Immature natural killer cell (primary cell): ENCODE results near the gene EN2. TPM values are rescaled to one million over a fixed set of nuclear protein-coding genes. Genes with fewer than 3 reads are reported as not detected.
A peak's percentile ranks its signal among the peaks of the same experiment; 100 is the strongest.

ENCODE experiments used
- DNase-seq, 3 donors: peaks; one replicate each; pipeline ENCODE4 v3.0.0; 2022; ENCODE audit warnings: mixed read lengths in 1 of 3
- H3K27ac Mint-ChIP-seq, 6 donors: one replicate each; pipeline ENCODE4 v1.8.0; 2020; ENCODE audit warnings: mixed read lengths in 6 of 6, mild to moderate bottlenecking in 5 of 6, inconsistent platforms in 4 of 6, moderate library complexity in 3 of 6
- H3K27me3 Mint-ChIP-seq, 3 donors: one replicate each; pipeline ENCODE4 v1.8.0; 2020 to 2021; ENCODE audit warnings: low read depth in 3 of 3, mild to moderate bottlenecking in 3 of 3, mixed read lengths in 3 of 3, moderate library complexity in 3 of 3, inconsistent platforms in 1 of 3
- H3K36me3 Mint-ChIP-seq, 3 donors: one replicate each; pipeline ENCODE4 v1.8.0; 2020; ENCODE audit warnings: mixed read lengths in 3 of 3, inconsistent platforms in 2 of 3, mild to moderate bottlenecking in 2 of 3
- H3K4me1 Mint-ChIP-seq, 2 donors: one replicate each; pipeline ENCODE4 v1.8.0; 2020; ENCODE audit warnings: inconsistent platforms in 2 of 2, mild to moderate bottlenecking in 2 of 2, mixed read lengths in 2 of 2, moderate library complexity in 1 of 2
- H3K4me3 Mint-ChIP-seq, 5 donors: one replicate each; pipeline ENCODE4 v1.8.0; 2020; ENCODE audit warnings: mild to moderate bottlenecking in 5 of 5, mixed read lengths in 5 of 5, inconsistent platforms in 3 of 5, moderate library complexity in 3 of 5
- H3K9me3 Mint-ChIP-seq, 6 donors: one replicate each; pipeline ENCODE4 v1.8.0; 2020; ENCODE audit warnings: mild to moderate bottlenecking in 6 of 6, mixed read lengths in 6 of 6, inconsistent platforms in 4 of 6, moderate library complexity in 3 of 6
- polyA plus RNA-seq, 3 donors: library from polyadenylated mRNA; unstranded; fragments of 300-500 nt; fragmentation: Illumina TruSeq; gene quantifications; one replicate each; pipeline ENCODE4 v1.2.3, GENCODE V29; 2021

EN2 gene
- polyA plus RNA-seq, 3 donors from 2014 or later, result not detected

DNA sequence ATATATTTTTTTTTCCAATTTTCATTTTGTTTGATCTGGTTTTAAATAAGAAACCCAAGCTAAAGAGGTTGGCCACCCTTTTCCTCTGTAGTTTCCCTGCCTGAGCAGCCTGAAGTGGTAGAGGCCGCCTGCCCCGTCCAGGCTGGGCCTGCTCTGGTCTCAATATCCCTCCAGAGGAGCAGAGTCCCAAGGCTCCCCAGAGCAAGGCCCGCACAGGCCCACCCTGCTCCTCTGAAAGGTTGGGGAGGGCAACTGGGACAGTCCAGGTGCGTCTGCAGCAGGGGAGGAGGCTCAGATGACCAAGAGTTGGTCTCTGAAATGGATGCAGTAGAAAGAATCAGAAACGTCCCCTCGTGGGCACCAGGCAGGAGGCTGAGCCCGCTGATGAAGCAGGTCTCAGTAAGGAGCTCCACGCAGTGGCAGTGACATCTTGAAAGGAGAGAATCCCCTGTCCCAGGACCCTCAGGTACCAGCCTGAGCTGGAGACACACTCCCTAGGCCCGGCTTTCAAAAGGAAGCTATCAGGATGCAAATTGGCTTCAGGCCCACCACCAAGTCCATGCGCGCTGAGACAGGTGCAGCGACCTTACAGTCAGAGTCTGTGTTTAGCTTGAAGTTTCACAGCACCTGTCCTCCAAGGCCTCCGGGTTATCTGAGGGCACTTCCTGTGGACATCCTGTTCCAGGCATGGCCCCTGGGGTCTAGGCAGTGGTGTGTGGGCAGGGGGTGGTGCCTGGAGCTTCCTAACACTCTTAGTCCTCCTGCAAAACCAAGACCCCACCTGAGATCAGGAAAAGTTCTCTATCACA lies 37.7 kb downstream of the EN2 start:
- no peak for DNase-seq
- H3K36me3 Mint-ChIP-seq, result peaks cover 0 to 4% (median 0%) of the 10 kb centered on the region in 3 donors
- peaks cover 13 to 18% of the 10 kb centered on the region in 2 donors for H3K4me1 Mint-ChIP-seq
- peaks cover 0 to 3% (median 0%) of the 10 kb centered on the region in 6 donors for H3K9me3 Mint-ChIP-seq
- no peak overlapping the region for H3K4me3 Mint-ChIP-seq
- H3K27me3 Mint-ChIP-seq, result peaks cover 6 to 13% (median 8%) of the 10 kb centered on the region in 3 donors
- H3K27ac Mint-ChIP-seq, result peak overlapping the region in 1 of 6 donors; percentile 67

DNA sequence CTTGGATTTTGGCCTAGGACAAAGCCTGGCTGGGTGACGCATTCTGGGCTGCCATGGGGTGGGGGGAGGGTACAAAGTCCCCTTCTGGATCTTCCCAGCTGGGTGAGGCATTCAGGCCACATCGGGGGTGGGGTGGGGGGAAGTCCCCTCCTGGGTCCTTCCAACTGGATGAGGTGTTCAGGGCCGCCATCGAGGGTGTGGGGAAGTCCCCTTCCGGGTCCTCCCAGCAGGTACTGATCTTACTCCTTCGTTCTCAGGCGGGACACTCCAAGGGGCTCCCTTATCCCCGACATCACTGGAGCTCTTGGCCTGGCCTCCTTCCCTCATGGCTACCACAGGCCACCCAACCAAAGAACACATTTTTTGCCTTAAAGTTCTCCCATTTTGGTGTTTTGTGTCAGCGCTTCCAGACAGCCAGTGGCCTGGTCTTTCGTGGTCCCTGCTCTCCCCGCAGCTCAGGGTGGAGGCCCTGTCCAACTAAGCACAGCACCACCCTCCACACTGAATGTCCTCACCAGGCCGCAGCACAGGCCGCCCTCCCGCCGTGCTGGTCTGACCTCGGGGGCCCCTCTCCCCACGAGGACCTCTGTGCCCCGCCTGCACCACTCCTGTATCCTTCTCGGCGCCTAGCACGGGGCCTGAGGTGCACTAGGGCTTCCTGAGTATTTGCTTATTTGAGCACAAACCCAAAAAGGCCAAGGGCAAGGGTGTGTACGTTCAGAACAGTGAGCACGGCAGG lies 38.5 kb downstream of the EN2 start:
- Mint-ChIP-seq H3K27ac (no peak overlapping the region), H3K9me3 (peaks cover 0 to 1% (median 0%) of the 10 kb centered on the region in 6 donors), H3K4me1 (peaks cover 7 to 10% of the 10 kb centered on the region in 2 donors), H3K27me3 (peaks cover 11 to 13% (median 12%) of the 10 kb centered on the region in 3 donors), H3K36me3 (no peaks in the 10 kb centered on the region), H3K4me3 (no peak overlapping the region)
- DNase-seq, result no peak

DNA sequence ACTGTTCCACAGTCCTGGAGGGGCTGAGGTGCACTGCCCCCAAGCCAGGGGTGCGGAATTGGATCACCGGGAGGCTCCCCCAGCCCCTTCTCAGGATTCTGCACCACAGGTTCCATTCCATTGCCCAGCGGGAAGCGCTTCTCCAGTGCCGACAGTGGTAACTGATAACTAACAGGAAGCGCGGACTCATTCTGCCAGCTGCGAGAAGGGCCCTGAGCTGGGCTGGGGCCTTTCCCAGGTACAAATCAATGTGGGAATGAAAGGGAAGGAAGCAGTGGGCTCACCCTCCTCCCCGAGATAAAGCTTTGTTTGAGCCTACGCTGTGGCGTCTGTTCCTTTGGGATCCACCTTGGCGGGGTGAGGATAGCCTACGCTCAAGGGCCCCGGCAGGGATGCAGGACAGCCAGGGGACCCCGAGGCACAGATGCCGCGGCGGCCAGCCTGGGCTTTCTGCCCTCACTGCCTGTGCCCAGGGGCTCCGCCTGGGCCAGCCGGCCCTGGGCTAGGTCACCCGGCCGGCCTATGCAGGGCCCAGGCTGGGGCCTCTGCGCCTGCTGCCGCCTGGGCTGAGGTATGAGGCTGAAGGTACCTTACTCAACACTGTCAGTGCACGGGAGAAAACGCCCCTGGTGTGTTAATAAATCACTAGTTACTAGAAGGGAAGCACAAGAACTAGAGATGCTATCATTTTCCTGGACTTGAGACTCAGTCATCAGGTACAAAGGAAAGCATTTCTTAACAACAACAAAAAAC lies 39.4 kb downstream of the EN2 start:
- H3K27me3 Mint-ChIP-seq, result peaks cover 12 to 18% (median 12%) of the 10 kb centered on the region in 3 donors
- H3K27ac Mint-ChIP-seq, result no peak overlapping the region
- H3K4me3 Mint-ChIP-seq, result no peak overlapping the region
- DNase-seq, result no peak
- H3K4me1 Mint-ChIP-seq, result peaks cover 0 to under 1% of the 10 kb centered on the region in 2 donors
- no peaks in the 10 kb centered on the region for H3K36me3 Mint-ChIP-seq
- no peaks in the 10 kb centered on the region for H3K9me3 Mint-ChIP-seq

DNA sequence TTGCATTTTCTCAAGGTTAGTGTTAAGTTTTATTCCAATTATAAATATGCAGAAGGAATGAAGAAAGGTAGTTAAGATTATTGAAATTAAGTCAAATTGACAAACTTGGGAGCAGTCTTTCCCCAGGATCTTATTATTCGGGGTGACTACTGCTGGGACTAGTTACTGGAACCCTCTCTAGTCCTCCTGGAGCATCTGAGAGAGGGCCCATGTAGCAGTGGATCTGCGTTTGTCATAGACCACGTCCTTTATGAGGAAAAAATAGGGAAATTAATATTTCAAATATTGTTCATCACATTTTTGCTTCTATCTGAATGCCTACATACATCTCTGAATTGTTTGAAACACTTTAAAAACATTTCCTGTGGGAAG lies 47.5 kb downstream of the EN2 start:
- Mint-ChIP-seq H3K4me1 (peaks cover 10 to 13% of the 10 kb centered on the region in 2 donors), H3K4me3 (no peak overlapping the region), H3K36me3 (peaks cover 0 to 3% (median 0%) of the 10 kb centered on the region in 3 donors), H3K9me3 (no peaks in the 10 kb centered on the region), H3K27ac (no peak overlapping the region), H3K27me3 (peaks cover 35 to 41% (median 40%) of the 10 kb centered on the region in 3 donors)
- DNase-seq, result no peak

DNA sequence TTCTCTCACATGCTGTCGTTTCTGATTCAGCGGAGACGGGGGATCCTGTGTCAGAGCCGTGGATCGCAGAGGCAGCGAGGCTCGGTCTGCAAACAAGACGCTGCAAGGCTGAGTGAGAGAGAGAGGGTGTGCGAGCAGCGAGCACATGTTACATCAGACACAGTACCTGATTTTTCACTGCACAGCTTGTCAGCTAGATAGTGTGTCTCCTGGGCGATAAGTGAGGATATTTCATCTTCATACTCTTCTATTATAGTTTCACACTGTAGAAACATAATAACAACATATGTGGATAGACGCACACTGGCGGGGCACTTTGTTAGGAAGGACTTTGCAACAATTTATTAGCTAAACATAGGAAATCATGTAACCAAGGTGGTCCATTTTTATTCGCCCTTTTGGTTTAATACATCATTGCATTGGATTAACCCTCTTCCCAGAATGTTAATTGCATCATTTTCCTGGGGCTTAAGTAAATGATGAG lies 49.0 kb downstream of the EN2 start:
- Mint-ChIP-seq H3K27me3 (peaks cover 36 to 40% (median 38%) of the 10 kb centered on the region in 3 donors), H3K27ac (no peak overlapping the region), H3K4me3 (no peak overlapping the region), H3K4me1 (peaks cover 10 to 15% of the 10 kb centered on the region in 2 donors), H3K9me3 (no peaks in the 10 kb centered on the region), H3K36me3 (peaks cover 0 to 3% (median 0%) of the 10 kb centered on the region in 3 donors)
- no peak for DNase-seq

DNA sequence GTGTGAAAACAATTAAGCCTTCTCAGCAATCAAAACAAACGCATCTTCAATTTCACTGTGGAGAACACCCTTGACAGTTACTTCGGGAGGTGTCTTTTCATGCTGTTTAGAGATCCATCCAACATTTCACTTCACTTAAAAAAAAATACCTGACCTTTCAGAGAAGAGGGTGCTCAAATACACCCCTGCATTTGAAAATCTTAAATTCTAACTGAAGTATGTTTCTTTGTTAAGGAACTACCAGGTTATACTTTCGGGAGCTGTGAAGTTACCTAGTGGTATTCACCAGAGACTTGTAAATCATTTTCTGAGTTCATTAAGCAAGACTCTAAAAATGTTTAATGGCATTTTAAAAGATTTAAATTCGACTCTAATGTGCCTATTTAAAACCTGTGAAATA lies 49.6 kb downstream of the EN2 start:
- no peak for DNase-seq
- H3K4me1 Mint-ChIP-seq, result peaks cover 10 to 15% of the 10 kb centered on the region in 2 donors
- peaks cover 36 to 43% (median 42%) of the 10 kb centered on the region in 3 donors for H3K27me3 Mint-ChIP-seq
- H3K27ac Mint-ChIP-seq, result no peak overlapping the region
- peaks cover 0 to 3% (median 0%) of the 10 kb centered on the region in 3 donors for H3K36me3 Mint-ChIP-seq
- no peaks in the 10 kb centered on the region for H3K9me3 Mint-ChIP-seq
- H3K4me3 Mint-ChIP-seq, result no peak overlapping the region

DNA sequence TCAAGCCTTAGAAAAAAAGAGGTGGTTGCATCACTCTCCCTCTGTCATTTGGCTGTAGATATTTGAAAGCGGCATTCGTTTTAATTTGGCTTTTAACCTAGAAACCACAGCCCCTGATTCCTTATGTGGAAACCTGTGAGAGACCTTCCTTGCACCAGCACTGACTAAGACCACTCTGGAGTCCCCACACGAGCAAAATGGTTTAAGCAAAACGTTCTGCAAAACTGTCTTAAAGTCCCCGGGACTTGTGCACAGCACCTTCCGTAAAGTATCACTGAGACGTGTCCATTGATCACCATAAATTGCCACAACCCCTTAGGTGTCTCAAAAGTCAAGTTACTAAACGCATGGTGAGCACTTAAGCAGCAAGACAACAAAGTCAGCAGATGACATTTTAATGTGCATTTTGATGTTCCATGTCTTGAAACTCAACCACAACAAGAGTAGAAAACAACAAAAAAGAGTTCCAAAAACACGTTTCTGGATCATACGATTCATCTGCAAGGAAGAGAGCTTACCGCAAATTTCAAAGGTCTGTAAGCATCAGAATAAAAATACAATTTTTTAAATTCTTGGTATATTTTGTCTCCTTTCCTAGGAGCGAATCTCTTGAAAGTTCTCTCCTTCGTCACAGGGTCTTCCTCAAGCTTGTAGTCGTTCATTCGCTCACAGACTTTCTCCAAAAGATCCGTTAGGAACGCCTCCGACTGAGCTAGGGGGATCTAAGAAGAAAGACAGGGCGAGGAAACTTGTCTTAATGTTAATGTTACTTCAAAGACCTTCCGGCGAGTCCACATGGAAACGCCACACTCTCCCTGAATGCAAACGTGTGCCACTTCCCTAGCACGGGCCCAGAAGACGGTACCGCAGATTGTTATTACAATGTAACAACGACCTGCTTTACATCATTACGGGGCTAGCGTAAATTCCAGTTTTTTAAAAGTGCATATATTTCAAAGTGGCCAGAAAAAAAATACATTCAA lies 50.7 kb downstream of the EN2 start:
- Mint-ChIP-seq H3K4me1 (peaks cover 10 to 15% of the 10 kb centered on the region in 2 donors), H3K9me3 (no peaks in the 10 kb centered on the region), H3K4me3 (peak overlapping the region in 4 of 5 donors; percentile 2 to 54 (median 34)), H3K27me3 (peaks cover 35 to 49% (median 42%) of the 10 kb centered on the region in 3 donors), H3K36me3 (peaks cover 0 to 3% (median 0%) of the 10 kb centered on the region in 3 donors), H3K27ac (no peak overlapping the region)
- no peak for DNase-seq

DNA sequence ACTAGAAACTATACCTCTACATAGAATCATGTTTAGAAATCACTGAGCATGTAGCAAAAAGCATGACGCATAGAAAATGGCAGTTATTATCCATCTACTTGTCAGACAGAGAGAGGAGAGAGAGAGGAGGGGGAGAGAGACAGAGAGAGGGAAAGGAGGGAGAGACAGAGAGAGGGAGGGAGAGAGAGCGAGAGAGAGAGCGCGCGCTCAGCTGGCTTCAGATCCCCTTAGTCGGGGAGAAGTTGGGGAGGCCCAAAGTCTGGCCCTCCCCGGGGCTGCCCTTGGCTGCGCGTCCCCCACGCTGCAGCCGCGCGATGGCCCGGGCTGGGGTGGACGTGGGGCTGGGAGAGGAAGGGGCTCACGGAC lies 51.4 kb downstream of the EN2 start:
- H3K27me3 Mint-ChIP-seq, result peaks cover 39 to 49% (median 42%) of the 10 kb centered on the region in 3 donors
- peaks cover 10 to 15% of the 10 kb centered on the region in 2 donors for H3K4me1 Mint-ChIP-seq
- peak overlapping the region in 4 of 5 donors; percentile 2 to 54 (median 34) for H3K4me3 Mint-ChIP-seq
- no peak overlapping the region for H3K27ac Mint-ChIP-seq
- no peak for DNase-seq
- H3K36me3 Mint-ChIP-seq, result peaks cover 0 to 3% (median 0%) of the 10 kb centered on the region in 3 donors
- no peaks in the 10 kb centered on the region for H3K9me3 Mint-ChIP-seq

DNA sequence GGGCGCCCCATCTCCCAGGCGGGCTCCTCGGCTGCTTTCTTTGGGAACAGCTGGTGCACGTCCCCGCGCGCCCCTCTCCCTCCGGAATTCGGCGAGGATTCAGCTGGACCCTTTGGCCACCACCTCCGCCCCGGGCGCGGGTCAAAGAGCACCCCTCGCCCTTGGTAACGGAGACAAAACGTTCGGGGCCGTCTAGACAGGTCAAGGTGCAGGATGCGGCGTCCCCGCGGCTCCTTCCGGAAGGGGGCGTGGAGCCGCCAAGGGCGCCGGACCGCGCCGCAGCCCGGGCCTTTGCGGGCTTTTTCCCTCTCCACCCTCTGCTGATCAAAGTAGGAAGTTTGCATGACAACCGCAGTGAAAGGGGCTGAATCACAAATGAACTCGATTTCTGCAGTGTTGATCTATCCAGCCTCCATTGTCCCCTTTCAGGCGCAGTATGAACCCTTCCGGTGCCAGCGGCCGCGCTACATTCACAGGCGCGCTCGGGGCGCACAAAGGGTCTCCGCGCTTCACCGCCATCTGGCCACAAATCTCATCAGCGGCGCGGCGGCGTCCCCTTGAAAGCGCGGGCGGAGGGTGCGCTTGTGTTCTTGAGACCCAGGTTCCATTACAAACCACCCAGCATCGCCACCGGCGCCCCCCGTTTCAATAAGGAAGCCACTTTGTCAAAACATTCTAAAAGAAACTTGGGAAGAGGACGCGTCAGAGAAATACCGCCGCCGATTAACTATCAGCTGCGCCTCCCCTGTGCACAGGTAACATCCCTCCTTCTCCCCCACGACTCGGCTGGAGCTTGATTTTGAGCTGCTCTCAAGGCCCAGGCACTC lies 52.0 kb downstream of the EN2 start:
- H3K27me3 Mint-ChIP-seq, result peaks cover 39 to 49% (median 41%) of the 10 kb centered on the region in 3 donors
- DNase-seq, result no peak
- H3K4me1 Mint-ChIP-seq, result peaks cover 10 to 15% of the 10 kb centered on the region in 2 donors
- H3K27ac Mint-ChIP-seq, result no peak overlapping the region
- H3K36me3 Mint-ChIP-seq, result peaks cover 0 to 3% (median 0%) of the 10 kb centered on the region in 3 donors
- H3K9me3 Mint-ChIP-seq, result no peaks in the 10 kb centered on the region
- H3K4me3 Mint-ChIP-seq, result peak overlapping the region; percentile 0 to 74 (median 30)

DNA sequence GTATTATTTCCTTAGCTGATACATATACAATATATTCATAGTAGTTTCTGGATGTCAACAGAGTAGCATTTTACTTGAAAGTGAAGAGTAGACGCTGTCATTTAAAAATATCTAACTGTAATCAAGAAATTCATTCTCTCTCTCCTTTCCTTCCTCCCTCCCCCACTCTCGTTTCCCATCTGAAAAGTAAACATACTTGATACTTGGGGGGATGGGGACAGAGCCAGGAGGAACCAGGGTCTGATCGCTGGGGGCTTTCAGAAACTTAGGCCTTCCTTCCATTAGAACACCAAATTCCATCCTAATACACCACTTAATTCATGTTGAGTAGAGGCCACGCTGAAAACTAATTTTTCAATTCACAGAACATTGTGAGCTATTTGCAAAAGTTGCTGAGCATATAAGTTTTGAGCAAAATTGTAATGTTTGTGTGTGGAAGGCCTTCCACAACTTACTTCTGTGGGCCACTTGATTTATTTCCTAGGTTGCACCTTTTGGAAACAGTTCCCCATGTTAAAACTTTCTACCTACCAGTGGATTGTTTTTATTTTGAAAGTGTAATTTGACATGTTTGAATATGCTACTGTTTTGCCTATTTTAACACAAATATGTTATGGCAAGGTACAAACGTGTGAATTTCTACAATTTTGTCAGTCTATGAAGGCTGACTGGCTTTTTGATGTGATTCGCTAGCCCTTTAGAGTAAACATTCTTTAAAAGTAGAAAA lies 53.2 kb downstream of the EN2 start:
- no peak overlapping the region for H3K4me3 Mint-ChIP-seq

DNA sequence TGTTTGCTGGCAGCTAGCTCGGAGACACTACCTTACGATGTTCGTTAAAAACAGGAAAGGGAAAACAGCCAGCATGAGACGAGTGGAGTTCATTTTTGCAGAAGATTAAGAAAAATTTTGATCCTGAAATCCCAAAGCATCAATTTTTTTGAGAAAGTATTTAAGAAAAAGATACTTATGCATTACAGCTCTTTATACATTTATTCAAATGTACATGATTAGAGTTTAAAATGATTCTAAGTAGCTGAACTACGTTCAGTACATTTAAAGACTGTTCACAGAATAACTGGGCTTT lies 53.7 kb downstream of the EN2 start:
- H3K27me3 Mint-ChIP-seq, result peaks cover 33 to 56% (median 37%) of the 10 kb centered on the region in 3 donors
- peaks cover 0 to 3% (median 0%) of the 10 kb centered on the region in 3 donors for H3K36me3 Mint-ChIP-seq
- H3K4me1 Mint-ChIP-seq, result peaks cover 10 to 15% of the 10 kb centered on the region in 2 donors
- DNase-seq, result no peak
- H3K27ac Mint-ChIP-seq, result no peak overlapping the region
- no peaks in the 10 kb centered on the region for H3K9me3 Mint-ChIP-seq
- no peak overlapping the region for H3K4me3 Mint-ChIP-seq

More for the DNA sequence above, 53.2 kb downstream of the EN2 start:
- Mint-ChIP-seq H3K27ac (no peak overlapping the region), H3K27me3 (peaks cover 35 to 56% (median 42%) of the 10 kb centered on the region in 3 donors), H3K36me3 (peaks cover 0 to 3% (median 0%) of the 10 kb centered on the region in 3 donors), H3K9me3 (no peaks in the 10 kb centered on the region), H3K4me1 (peaks cover 10 to 15% of the 10 kb centered on the region in 2 donors)
- no peak for DNase-seq
